Ureter (tissue), 1 donor: ENCODE measurements around the gene SOX1. TPM values are rescaled to one million over a fixed set of nuclear protein-coding genes. Genes with fewer than 3 reads are reported as not detected.

Experiments used
- DNase-seq: peaks from one replicate; pipeline ENCODE4 v3.0.0-alpha.2; 2020; ENCODE audit warnings: low spot score
- total RNA-seq: library from RNA; stranded (reverse); gene quantifications from one replicate; pipeline ENCODE4 v1.2.4, GENCODE V29; 2023
- donor health status: DM: yes; HTN: yes; CAD: no.

Gene SOX1
- total RNA-seq, 1 donor from 2014 or later, result not detected

GRCh38 chr13:112072534-112073244, 5.7 kb downstream of the SOX1 start:
- no peak for DNase-seq

GRCh38 chr13:112073245-112074138, 6.5 kb downstream of the SOX1 start:
- no peak for DNase-seq

- no peak for DNase-seq
These were observed 7.4 kb downstream of the SOX1 start for GRCh38 chr13:112074139-112074865.

GRCh38 chr13:112077729-112078128, 10.8 kb downstream of the SOX1 start:
- DNase-seq, result peak; percentile 25

- DNase-seq, result peak; percentile 32
These were observed 11.3 kb downstream of the SOX1 start for GRCh38 chr13:112078216-112078615.

- peak; percentile 14 for DNase-seq
These were observed 12.1 kb downstream of the SOX1 start for GRCh38 chr13:112078879-112079531.

- peak; percentile 22 for DNase-seq
These were observed 12.7 kb downstream of the SOX1 start for GRCh38 chr13:112079696-112080095.

- DNase-seq, result no peak
These were observed 17.0 kb downstream of the SOX1 start for GRCh38 chr13:112083971-112084370.

- peak; percentile 18 for DNase-seq
These were observed 25.5 kb downstream of the SOX1 start for GRCh38 chr13:112092453-112092852.

GRCh38 chr13:112095354-112095753, 28.4 kb downstream of the SOX1 start:
- peak; percentile 17 for DNase-seq

- peak; percentile 5 for DNase-seq
These were observed 30.0 kb downstream of the SOX1 start for GRCh38 chr13:112096959-112097358.

GRCh38 chr13:112097770-112098169, 30.8 kb downstream of the SOX1 start:
- DNase-seq, result peak; percentile 2

- DNase-seq, result peak; percentile 25
These were observed 31.8 kb downstream of the SOX1 start for GRCh38 chr13:112098699-112099098.

GRCh38 chr13:112101360-112101930, 34.5 kb downstream of the SOX1 start:
- no peak for DNase-seq

GRCh38 chr13:112102243-112102642, 35.3 kb downstream of the SOX1 start:
- DNase-seq, result peak; percentile 12

- peak; percentile 22 for DNase-seq
These were observed 36.4 kb downstream of the SOX1 start for GRCh38 chr13:112103260-112103838.

- DNase-seq, result peak; percentile 29
These were observed 37.3 kb downstream of the SOX1 start for GRCh38 chr13:112103961-112104880.

- DNase-seq, result no peak
These were observed 37.9 kb downstream of the SOX1 start for GRCh38 chr13:112104881-112105234.

- peak; percentile 20 for DNase-seq
These were observed 38.3 kb downstream of the SOX1 start for GRCh38 chr13:112105244-112105681.

GRCh38 chr13:112105892-112106291, 38.9 kb downstream of the SOX1 start:
- peak; percentile 15 for DNase-seq
